ENCODE results near the gene IMP3. TPM values are rescaled to one million over a fixed set of nuclear protein-coding genes. Genes with fewer than 3 reads are reported as not detected.

Gene IMP3
- total and polyA plus RNA-seq, 9 of the 15 experiments (the other 6 are each of a cell fraction or from before 2014, with no cell fraction given): 14.5 to 160 (median 74.4) TPM

- no TSS peak for BruUV-seq (replicated peaks)
- Histone ChIP-seq H3K79me2 (ENCODE audit: control insufficient read depth, insufficient read depth, low read length) (peaks cover 35% of the 10 kb centered on the region), H3K36me3 (ENCODE audit: control insufficient read depth, insufficient read depth, low read length) (peaks cover 15% of the 10 kb centered on the region), H4K20me1 (replicated peaks; ENCODE audit: control insufficient read depth, insufficient read depth, low read length) (peaks cover 9% of the 10 kb centered on the region; the same call in 1 of the 2 replicates), H3K27ac (ENCODE audit: extremely low read depth, low read depth, low read length) (no peak overlapping the region), H3K9ac (ENCODE audit: insufficient read depth in 1 of 2, low read depth in 2 of 2, low read length in 2 of 2) (no peak overlapping the region), H2AFZ (ENCODE audit: low read depth, low read length) (no peak overlapping the region), H3K4me1 (replicated peaks in 1 of 2; ENCODE audit: control insufficient read depth in 2 of 2, insufficient read depth in 2 of 2, low read length in 2 of 2) (peaks cover 16 to 24% of the 10 kb centered on the region in 2 experiments), H3K9me1 (ENCODE audit: control insufficient read depth, insufficient read depth, low read length) (no peaks in the 10 kb centered on the region), H3K4me2 (ENCODE audit: insufficient read depth, low read length) (no peak overlapping the region), H3K9me3 (replicated peaks; ENCODE audit: control insufficient read depth, insufficient read depth, low read depth, low read length) (no peaks in the 10 kb centered on the region), H3K4me3 (no peak overlapping the region), H3K27me3 (ENCODE audit: control insufficient read depth in 2 of 2, insufficient read depth in 2 of 2, low read length in 2 of 2) (no peaks in the 10 kb centered on the region; a peak in 1 of 5 replicates)
- CTCF ChIA-PET (ENCODE audit: low intra/inter-chr PET ratio): interaction anchor here (0.6 to 2.1 kb wide), 5 partner anchors 16 to 274 kb away, joined by 3 to 10 read pairs (median 5); partner anchors contain the start of genes MAN2C1 and SNUPN
- POLR2A ChIA-PET: interaction anchor here (0.6 to 3.7 kb wide), 4 partner anchors 9 to 744 kb away, joined by 3 to 20 read pairs (median 4); no protein-coding TSS in a partner anchor
- no peak for TF ChIP-seq SLC30A9 (CRISPR knock-in tag; IDR thresholded peaks at IDR 0.05)
- TF ChIP-seq ZBED1 (IDR thresholded peaks at IDR 0.05): no peak
- TF ChIP-seq ZBTB7A (IDR thresholded peaks at IDR 0.05; ENCODE audit: borderline replicate concordance, control insufficient read depth, low read depth, low read length): no peak
- TF ChIP-seq HNRNPH1 (optimal IDR thresholded peaks at IDR 0.05; ENCODE audit: low read depth, low read length): no peak
- TF ChIP-seq, protein P1, sequence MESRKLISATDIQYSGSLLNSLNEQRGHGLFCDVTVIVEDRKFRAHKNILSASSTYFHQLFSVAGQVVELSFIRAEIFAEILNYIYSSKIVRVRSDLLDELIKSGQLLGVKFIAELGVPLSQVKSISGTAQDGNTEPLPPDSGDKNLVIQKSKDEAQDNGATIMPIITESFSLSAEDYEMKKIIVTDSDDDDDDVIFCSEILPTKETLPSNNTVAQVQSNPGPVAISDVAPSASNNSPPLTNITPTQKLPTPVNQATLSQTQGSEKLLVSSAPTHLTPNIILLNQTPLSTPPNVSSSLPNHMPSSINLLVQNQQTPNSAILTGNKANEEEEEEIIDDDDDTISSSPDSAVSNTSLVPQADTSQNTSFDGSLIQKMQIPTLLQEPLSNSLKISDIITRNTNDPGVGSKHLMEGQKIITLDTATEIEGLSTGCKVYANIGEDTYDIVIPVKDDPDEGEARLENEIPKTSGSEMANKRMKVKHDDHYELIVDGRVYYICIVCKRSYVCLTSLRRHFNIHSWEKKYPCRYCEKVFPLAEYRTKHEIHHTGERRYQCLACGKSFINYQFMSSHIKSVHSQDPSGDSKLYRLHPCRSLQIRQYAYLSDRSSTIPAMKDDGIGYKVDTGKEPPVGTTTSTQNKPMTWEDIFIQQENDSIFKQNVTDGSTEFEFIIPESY (CRISPR knock-in tag; IDR thresholded peaks at IDR 0.05): no peak
- TF ChIP-seq ZNF584 (CRISPR knock-in tag; IDR thresholded peaks at IDR 0.05; ENCODE audit: low read depth): no peak
- no peak for TF ChIP-seq EZH2 (IDR thresholded peaks at IDR 0.05; ENCODE audit: borderline replicate concordance, low read depth, low read length)
- TF ChIP-seq ZNF408 (CRISPR knock-in tag; IDR thresholded peaks at IDR 0.05; ENCODE audit: low read depth): no peak
- TF ChIP-seq HDGF (IDR thresholded peaks at IDR 0.05): no peak
- no peak for TF ChIP-seq RBM25 (IDR thresholded peaks at IDR 0.05; ENCODE audit: low read depth, low read length, severe bottlenecking)
- no peak for TF ChIP-seq BRD9 (IDR thresholded peaks at IDR 0.05; ENCODE audit: low read depth, partially characterized antibody)
- TF ChIP-seq PCBP1 (IDR thresholded peaks at IDR 0.05; ENCODE audit: low read depth, low read length, poor library complexity, severe bottlenecking): no peak
- no peak for TF ChIP-seq SRSF7 (optimal IDR thresholded peaks at IDR 0.05; ENCODE audit: low read depth, low read length)
- no peak for TF ChIP-seq MXD1 (CRISPR knock-in tag; IDR thresholded peaks at IDR 0.05; ENCODE audit: borderline replicate concordance, poor library complexity, severe bottlenecking)
- TF ChIP-seq ERF (CRISPR knock-in tag; IDR thresholded peaks at IDR 0.05): no peak
- TF ChIP-seq ADNP (tag; IDR thresholded peaks at IDR 0.05): no peak
- no peak for TF ChIP-seq ZBTB2 (IDR thresholded peaks at IDR 0.05)
- no peak for TF ChIP-seq SETDB1 (IDR thresholded peaks at IDR 0.05; ENCODE audit: low read length)
- in situ Hi-C loops (cut with MboI): no loop called here
- intact Hi-C loops (cut with micrococcal nuclease): loop anchor here (2.0 to 5.0 kb wide), 3 partner anchors 44 to 273 kb away; partner anchors contain the start of genes MAN2C1 and SIN3A
- FAIRE-seq: no peak
- no peak for DNase-seq (ENCODE audit: extremely low read depth in 1 of 4, low spot score in 3 of 4)
- no peak for ATAC-seq
- WGBS (ENCODE audit: insufficient coverage, low coverage, missing lambda C conversion rate): 85% methylated on average over 5 of the region's 5 CpGs
Observed at GRCh38 chr15:75641603-75642002, 1.6 kb upstream of the IMP3 start.
